GM12878 (cell line): Measurements from ENCODE around the gene IL17RC. TPM values are rescaled to one million over a fixed set of nuclear protein-coding genes. Genes with fewer than 3 reads are reported as not detected.

ENCODE experiments used
- BACH1 ChIP-seq: fragments of 450-650 bp; IDR thresholded peaks from 2 replicates; pipeline ENCODE4 v1.6.1; 2017; ENCODE audit warnings: mild to moderate bottlenecking, borderline replicate concordance
- DPF2 ChIP-seq: fragments of 450-650 bp; IDR thresholded peaks from 2 replicates; pipeline ENCODE4 v1.6.1; 2017; ENCODE audit warnings: mild to moderate bottlenecking
- EGR1 ChIP-seq, 2 experiments: IDR thresholded peaks; 1 replicate in 1 of 2; 2 replicates in 1 of 2; pipeline ENCODE4 v1.6.1; 2011 to 2012; ENCODE audit warnings: low read depth in 2 of 2, low read length in 2 of 2, borderline replicate concordance in 1 of 2, mild to moderate bottlenecking in 1 of 2, moderate library complexity in 1 of 2
- FOS ChIP-seq: IDR thresholded peaks from 3 replicates; pipeline ENCODE4 v1.6.1; 2011; ENCODE audit warnings: borderline replicate concordance; ENCODE audit not compliant: insufficient read length; ENCODE audit errors: extremely low read depth
- JUND ChIP-seq: IDR thresholded peaks from 2 replicates; pipeline ENCODE4 v1.6.1; 2012; ENCODE audit warnings: low read depth, mild to moderate bottlenecking, low read length, improper control_type of control experiment, moderate library complexity
- MAX ChIP-seq: IDR thresholded peaks from 2 replicates; pipeline ENCODE4 v1.6.1; 2012; ENCODE audit warnings: low read depth, low read length, improper control_type of control experiment
- MEF2A ChIP-seq: IDR thresholded peaks from 2 replicates; pipeline ENCODE4 v1.6.1; 2011; ENCODE audit warnings: low read depth, mild to moderate bottlenecking, low read length, moderate library complexity; ENCODE audit not compliant: insufficient read depth
- POLR2AphosphoS5 ChIP-seq: IDR thresholded peaks from 2 replicates; pipeline ENCODE4 v1.6.1; 2011; ENCODE audit warnings: mild to moderate bottlenecking, low read length, inconsistent platforms
- POU2F2 ChIP-seq: IDR thresholded peaks from 3 replicates; pipeline ENCODE4 v1.6.1; 2011; ENCODE audit warnings: low read depth, mild to moderate bottlenecking, low read length, borderline replicate concordance
- TBL1XR1 ChIP-seq: IDR thresholded peaks from 2 replicates; pipeline ENCODE4 v1.6.1; 2012; ENCODE audit warnings: low read depth, low read length, improper control_type of control experiment
- YY1 ChIP-seq: IDR thresholded peaks from 2 replicates; pipeline ENCODE4 v1.6.1; 2011; ENCODE audit warnings: low read depth, mild to moderate bottlenecking, low read length
- ZBTB4 ChIP-seq: fragments of 450-650 bp; formaldehyde crosslinking; IDR thresholded peaks from 2 replicates; pipeline ENCODE4 v1.4.0; 2022; ENCODE audit warnings: mild to moderate bottlenecking, moderate library complexity
- ZBTB40 ChIP-seq: fragments of 450-650 bp; IDR thresholded peaks from 2 replicates; pipeline ENCODE4 v1.6.1; 2016; ENCODE audit warnings: mild to moderate bottlenecking, moderate library complexity, borderline replicate concordance
- ZNF217 ChIP-seq: fragments of 450-650 bp; IDR thresholded peaks from 2 replicates; pipeline ENCODE4 v1.6.1; 2017; ENCODE audit warnings: antibody characterized with exemption, mild to moderate bottlenecking
- ZNF24 ChIP-seq: fragments of 450-650 bp; IDR thresholded peaks from 2 replicates; pipeline ENCODE4 v1.6.1; 2017; ENCODE audit warnings: antibody characterized with exemption, mild to moderate bottlenecking
- ZNF687 ChIP-seq: fragments of 450-650 bp; IDR thresholded peaks from 2 replicates; pipeline ENCODE4 v1.6.1; 2017; ENCODE audit warnings: mild to moderate bottlenecking, moderate library complexity
- polyA plus RNA-seq, 11 experiments: library from polyadenylated mRNA; depleted of rRNA in 4 of 11; unstranded in 6 of 11; stranded (reverse) in 5 of 11; fragments of >200 nt; fragmentation: Nextera tagmentation in 4 of 11; fragmentation: Illumina TruSeq in 1 of 11; extraction: Ambion mirVana in 4 of 11; extraction: Trizol in 1 of 11; gene quantifications; 1 replicate in 1 of 11; 2 replicates in 10 of 11; pipeline versions ENCODE4 v1.2.1 to v1.2.3, GENCODE V29; 2011 to 2016; ENCODE audit warnings: inconsistent platforms in 2 of 11, missing spikeins in 2 of 11, low read depth in 1 of 11
- total RNA-seq, 4 experiments: library from RNA; depleted of rRNA in 3 of 4; stranded (reverse); fragments of >200 nt in 3 of 4; fragmentation: Illumina TruSeq in 1 of 4; extraction: Trizol in 1 of 4; gene quantifications; 2 replicates each; pipeline versions ENCODE4 v1.2.1 to v1.2.3, GENCODE V29; 2013 to 2021

The IL17RC gene
- total and polyA plus RNA-seq, 10 of the 15 experiments (the other 5 are each of a cell fraction or from before 2014, with no cell fraction given) = 0.07 to 4.4 (median 0.34) TPM; not detected in 3

GRCh38 chr3:9932843-9933560, 16.1 kb downstream of the IL17RC start (continued):
- TF ChIP-seq POU2F2 (peak; percentile 45; the same call in 2 of the 3 replicates), EGR1 (IDR thresholded peaks at IDR 0.05; ENCODE audit: borderline replicate concordance in 1 of 2, low read depth in 2 of 2, low read length in 2 of 2) (peak in 1 of 2 experiments; percentile 78; a peak in 1 of 3 replicates), FOS (no peak), TBL1XR1 (no peak), MAX (peak; percentile 46; the same call in 1 of the 2 replicates), POLR2AphosphoS5 (no peak; the same call in none of the 2 replicates), ZNF217 (peak; percentile 16; the same call in 1 of the 2 replicates), ZBTB40 (no peak), JUND (peak; percentile 39; the same call in 1 of the 2 replicates), DPF2 (0 out of 2 replicates have a peak, but pooled peaks have one; percentile 63), YY1 (0 out of 2 replicates have a peak, but pooled peaks have one; percentile 49), ZNF24 (peak; percentile 62; the same call in 1 of the 2 replicates), BACH1 (peak; percentile 73), ZNF687 (peak; percentile 51; the same call in 1 of the 2 replicates), ZBTB4 (no peak), MEF2A (no peak)
